HG02943 (cell line): ENCODE data around the gene AIFM3.
"Not testable (repeated sequence)": the region's sequence is repeated elsewhere in the genome, so short reads cannot be mapped to it uniquely, and the experiment has no call there.

Experiments used
- ATAC-seq: cut with Tn5 transposase; IDR thresholded peaks from one replicate; pipeline ENCODE4 v1.9.1; 2021; ENCODE audit warnings: mild to moderate bottlenecking, low read depth, moderate library complexity; ENCODE audit not compliant: unreplicated experiment

AIFM3 gene, protein sequence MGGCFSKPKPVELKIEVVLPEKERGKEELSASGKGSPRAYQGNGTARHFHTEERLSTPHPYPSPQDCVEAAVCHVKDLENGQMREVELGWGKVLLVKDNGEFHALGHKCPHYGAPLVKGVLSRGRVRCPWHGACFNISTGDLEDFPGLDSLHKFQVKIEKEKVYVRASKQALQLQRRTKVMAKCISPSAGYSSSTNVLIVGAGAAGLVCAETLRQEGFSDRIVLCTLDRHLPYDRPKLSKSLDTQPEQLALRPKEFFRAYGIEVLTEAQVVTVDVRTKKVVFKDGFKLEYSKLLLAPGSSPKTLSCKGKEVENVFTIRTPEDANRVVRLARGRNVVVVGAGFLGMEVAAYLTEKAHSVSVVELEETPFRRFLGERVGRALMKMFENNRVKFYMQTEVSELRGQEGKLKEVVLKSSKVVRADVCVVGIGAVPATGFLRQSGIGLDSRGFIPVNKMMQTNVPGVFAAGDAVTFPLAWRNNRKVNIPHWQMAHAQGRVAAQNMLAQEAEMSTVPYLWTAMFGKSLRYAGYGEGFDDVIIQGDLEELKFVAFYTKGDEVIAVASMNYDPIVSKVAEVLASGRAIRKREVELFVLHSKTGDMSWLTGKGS

GRCh38 chr22:20966883-20967696 lies at the start of gene AIFM3:
TSS of gene AIFM3 (plus strand) at chr22:20967255. CDS start at chr22:20967945, 690 bp downstream.
- no peak for ATAC-seq

GRCh38 chr22:20918663-20919218 lies 48.3 kb upstream of the AIFM3 start:
- no peak for ATAC-seq

- ATAC-seq: no peak
Observed at GRCh38 chr22:20919718-20920117, 47.3 kb upstream of the AIFM3 start.

GRCh38 chr22:20920881-20921203 lies 46.2 kb upstream of the AIFM3 start:
- no peak for ATAC-seq

DNA sequence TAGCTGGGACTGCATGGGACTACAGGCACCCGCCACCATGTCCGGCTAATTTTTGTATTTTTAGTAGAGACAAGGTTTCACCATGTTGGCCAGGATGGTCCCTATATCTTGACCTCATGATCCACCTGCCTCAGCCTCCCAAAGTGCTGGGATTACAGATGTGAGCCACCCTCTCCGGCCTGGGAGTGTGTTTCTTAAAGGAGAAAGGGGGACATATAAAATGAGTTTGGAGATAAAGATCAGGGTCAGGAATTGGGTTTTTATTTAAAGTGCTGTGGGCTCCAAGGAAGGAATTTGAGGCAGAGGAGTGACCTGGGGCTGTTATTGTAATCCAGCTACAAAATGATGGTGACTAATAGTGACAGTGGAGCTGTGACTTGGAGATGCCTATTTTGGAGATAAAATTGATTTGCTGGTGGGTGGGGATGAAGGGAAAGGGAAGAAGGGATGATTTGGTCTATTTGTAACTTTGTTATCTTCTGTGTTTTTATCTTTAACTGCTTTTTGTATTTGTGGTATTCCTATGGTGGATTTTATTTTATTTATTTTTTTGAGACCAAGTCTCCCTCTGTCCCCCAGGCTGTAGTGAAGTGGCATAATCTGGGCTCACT lies 44.8 kb upstream of the AIFM3 start:
- ATAC-seq: no peak

- no peak for ATAC-seq
Observed at GRCh38 chr22:20926243-20926642, 40.8 kb upstream of the AIFM3 start.

GRCh38 chr22:20927940-20928572 lies 39.0 kb upstream of the AIFM3 start:
- no peak for ATAC-seq

- ATAC-seq: no peak
Observed at GRCh38 chr22:20928573-20928967, 38.5 kb upstream of the AIFM3 start.

DNA sequence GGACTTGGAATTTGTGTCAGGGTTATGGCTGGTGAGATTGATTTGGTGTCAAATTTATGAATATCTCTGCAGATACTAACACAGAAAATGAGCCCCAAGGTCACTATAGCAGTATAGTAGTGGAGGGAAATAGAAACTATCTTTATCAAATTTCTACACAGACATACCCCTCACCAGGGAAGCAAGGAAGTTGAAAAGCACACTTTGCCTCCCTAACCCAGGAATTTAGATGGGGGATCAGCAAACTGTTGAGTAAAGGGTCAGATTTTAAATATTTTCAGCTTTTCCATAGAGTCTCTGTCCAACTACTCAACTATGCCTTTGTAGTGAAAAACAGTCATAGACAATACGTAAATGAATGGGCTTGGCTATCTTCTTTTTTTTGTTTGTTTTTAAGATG lies 37.1 kb upstream of the AIFM3 start:
- ATAC-seq: no peak

DNA sequence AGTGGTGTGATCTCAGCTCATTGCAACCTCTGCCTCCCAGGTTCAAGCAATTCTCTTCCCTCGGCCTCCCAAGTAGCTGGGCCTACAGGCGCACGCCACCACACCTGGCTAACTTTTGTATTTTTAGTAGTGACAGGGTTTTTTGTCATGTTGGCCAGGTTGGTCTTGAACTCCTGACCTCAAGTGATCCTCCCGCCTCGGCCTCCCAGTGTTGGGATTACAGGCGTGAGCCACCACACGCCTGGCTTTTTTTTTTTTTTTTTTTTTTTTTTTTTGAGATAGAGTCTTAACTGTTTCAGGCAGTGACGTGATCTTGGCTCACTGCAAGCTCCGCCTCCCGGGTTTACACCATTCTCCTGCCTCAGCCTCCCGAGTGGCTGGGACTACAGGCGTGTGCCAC lies 36.6 kb upstream of the AIFM3 start:
- not testable (repeated sequence) for ATAC-seq

GRCh38 chr22:20931126-20931654 lies 35.9 kb upstream of the AIFM3 start:
- ATAC-seq: no peak

DNA sequence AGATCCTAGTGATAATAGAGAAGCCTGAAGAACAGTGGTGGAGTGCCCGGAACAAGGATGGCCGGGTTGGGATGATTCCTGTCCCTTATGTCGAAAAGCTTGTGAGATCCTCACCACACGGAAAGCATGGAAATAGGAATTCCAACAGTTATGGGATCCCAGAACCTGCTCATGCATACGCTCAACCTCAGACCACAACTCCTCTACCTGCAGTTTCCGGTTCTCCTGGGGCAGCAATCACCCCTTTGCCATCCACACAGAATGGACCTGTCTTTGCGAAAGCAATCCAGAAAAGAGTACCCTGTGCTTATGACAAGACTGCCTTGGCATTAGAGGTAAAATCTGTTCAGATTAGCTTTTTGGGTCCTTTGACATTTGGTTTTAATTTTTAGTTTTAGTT lies 33.1 kb upstream of the AIFM3 start:
- ATAC-seq: no peak

- ATAC-seq: not testable (repeated sequence)
Observed at GRCh38 chr22:20935049-20935448, 32.0 kb upstream of the AIFM3 start.

DNA sequence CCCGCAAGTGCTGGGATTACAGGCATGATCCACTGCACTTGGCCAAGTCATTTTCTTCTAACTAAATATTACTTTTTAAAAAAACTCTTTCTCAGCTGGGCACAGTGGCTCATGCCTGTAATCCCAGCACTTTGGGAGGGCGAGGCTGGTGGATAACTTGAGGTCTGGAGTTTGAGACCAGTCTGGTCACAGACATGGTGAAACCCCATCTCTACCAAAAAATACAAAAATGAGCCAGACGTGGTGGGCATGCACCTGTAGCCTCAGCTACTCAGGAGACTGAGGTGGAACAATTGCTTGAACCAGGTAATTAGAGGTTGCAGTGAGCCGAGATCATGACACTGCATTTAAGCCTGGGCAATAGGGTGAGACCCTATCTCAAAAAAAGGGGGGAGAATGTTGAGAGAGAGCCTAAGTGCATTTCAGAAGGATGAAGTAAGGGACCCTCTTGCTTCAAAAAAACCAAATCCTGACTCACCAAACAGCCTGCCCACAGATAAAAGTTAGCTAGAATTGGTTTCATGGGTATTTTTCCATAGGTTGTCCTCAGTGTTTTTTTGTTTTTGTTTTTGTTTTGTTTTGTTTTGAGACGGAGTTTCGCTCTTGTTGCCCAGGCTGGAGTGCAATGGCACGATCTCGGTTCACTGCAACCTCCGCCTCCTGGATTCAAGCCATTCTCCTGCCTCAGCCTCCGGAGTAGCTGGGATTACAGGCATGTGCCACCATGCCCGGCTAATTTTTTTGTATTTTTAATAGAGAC lies 31.1 kb upstream of the AIFM3 start:
- ATAC-seq: not testable (repeated sequence)

DNA sequence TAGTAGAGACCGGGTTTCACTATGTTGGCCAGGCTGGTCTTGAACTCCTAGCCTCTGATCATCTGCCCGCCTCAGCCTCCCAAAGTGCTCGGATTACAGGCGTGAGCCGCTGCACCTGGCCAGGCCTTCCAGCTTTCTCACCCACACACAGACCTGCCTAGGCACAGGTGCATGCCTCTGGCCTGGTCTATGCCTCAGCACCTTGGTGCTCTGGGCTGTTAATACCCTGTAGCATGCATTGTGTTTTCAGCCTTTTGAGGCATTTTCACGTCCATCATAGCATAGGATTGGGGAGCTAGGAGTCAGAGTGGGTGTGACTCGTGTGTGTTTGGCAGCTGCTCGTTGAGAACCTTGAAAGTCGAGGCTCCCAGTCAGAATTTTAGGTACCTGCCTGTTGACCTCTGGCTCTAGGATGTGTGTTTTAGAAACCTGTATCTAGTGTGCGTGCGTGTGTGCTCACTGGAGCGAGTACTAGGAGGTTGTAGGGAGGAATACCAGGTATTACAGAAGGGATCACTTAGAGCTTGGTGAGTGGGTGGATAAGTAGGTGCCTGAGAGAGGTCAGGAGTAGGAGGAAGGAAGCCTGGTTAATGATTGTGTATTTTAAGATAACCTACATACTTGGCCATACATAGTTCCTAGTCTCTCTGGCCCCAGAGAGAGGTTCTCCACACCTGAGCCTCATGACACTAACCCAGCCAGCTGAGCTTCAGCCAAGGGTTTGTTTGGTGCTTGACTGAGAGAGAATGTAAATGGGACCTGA lies 29.8 kb upstream of the AIFM3 start:
- no peak for ATAC-seq

DNA sequence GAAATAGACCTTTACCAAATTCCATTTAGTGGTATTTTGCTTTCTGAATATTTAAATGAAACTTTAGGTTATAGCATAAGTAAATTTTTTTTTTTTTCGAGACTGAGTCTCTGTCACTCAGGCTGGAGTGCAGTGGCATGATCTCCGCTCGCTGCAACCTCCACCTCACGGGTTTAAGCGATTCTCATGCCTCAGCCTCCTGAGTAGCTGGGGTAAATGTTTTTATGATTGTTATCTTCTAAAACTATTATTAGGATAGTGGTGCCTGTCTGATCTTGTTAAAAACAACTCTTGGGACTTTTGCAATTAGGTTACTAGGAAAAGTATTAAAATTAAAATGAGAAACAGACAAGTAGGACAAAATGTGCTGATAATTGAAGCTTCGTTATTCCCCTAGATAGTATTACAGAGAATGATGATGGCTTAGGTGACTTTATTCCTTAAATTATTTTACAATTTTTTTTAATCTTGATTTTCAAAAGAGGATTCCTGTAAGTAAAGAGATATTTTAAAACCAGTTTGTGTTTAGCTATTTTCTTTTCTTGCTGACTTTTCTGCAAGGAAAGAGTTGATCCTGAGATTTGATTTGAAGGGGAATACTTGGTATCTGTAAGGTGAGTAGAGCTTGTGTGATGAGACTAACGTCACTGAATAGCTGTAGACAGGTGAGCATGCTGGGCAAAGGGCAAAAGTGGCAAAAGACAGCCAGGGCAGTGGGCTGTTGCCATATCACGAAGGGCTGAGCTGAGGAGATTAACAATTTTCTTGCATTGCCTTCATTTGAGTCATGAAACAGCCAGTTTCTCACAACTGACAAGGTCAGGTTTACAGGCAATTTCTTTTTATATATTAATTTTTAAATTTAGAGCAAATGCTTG lies 29.0 kb upstream of the AIFM3 start:
- ATAC-seq: no peak

DNA sequence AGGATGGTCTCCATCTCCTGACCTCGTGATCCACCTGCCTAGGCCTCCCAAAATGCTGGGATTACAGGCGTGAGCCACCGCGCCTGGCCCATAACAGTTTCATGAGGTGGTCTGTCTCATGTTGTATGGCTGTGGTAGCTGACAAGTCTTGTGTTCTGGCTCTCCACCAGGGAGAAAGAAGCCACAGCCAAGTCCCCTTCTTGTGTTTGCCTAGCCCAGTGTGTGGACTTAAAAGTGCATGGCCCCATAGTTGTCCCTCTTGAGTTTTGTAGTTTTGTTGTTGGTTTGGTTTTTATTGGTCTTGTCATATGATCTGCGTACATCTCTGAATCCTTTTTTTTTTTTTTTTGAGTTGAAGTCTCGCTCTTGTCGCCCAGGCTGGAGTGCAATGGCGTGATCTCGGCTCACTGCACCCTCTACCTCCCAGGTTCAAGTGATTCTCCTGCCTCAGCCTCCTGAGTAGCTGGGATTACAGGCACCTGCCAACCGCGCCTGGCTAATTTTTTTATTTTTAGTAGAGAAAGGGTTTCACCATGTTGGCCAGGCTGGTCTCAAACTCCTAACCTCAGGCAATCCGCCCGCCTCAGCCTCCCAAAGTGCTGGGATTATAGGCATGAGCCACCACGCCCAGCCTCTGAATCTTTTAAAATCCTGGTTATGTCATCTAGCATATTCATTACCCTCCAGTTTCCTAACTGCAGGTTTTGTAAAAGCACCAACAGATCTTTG lies 27.4 kb upstream of the AIFM3 start:
- ATAC-seq: not testable (repeated sequence)
